HG03095 (cell line): Measurements from ENCODE around the gene PASK.

ENCODE experiments used
- ATAC-seq: cut with Tn5 transposase; IDR thresholded peaks from one replicate; pipeline ENCODE4 v1.9.1; 2021; ENCODE audit warnings: moderate library complexity; ENCODE audit not compliant: unreplicated experiment

PASK gene

DNA sequence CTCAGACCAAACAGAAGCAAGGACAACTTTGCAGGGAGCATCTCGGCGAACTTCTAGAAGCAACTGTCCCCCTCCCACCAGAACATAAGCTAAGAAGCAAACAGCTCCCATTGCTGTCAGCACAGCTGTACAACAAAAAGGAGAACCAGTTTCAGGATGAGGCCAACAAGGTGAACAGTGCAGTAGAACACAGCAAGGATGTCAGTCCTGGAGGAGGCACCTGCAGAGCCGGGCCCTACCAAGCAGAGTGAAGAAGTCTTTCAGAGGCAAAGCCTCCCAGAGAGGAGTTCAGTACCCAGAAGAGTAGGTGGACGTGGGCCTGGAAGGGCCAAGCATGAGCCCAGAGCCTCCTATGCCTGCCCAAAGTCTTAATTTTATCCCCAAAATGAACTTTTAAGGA lies 1.0 kb downstream of the PASK start:
- no peak for ATAC-seq

DNA sequence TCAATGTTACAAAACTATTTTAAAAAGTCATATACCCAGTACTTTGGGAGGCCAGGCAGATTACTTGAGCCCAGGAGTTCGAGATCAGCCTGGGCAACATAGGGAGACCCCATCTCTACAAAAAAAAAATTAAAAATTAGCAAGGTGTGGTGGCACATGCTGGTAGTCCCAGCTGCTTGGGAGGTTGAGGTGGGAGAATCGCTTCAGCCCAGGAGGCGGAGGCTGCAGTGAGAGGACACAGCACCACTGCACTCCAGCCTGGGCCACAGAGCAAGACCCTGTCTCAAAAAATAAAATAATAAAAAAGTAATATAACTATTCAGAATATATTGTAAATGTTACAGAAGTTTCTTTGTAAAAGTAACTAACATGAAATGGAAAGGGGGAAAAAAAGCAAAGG lies 1.9 kb downstream of the PASK start:
- no peak for ATAC-seq

DNA sequence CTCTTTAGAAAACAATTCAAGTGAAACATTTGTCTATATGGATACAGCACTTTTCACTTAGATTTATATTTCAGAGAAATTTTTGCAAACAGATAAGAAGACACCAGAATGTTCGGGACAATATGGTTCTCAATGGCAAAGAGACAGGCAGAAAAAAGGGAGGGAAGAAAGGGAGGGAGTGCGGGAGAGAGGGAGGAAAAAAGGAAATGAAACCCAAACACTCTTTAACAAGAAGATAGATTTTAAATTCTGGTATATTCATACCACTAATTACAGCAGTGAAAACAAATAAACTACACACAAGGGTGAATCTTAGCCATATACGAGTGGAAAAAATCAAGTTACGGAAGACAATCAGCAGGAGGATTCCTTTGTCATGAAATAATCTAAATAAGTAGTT lies 3.0 kb downstream of the PASK start:
- ATAC-seq, result no peak

GRCh38 chr2:241142593-241142992 lies 6.7 kb downstream of the PASK start:
- ATAC-seq, result no peak

GRCh38 chr2:241142063-241142462 lies 7.2 kb downstream of the PASK start:
- no peak for ATAC-seq

- no peak for ATAC-seq
Measured at GRCh38 chr2:241141214-241141770, 8.0 kb downstream of the PASK start.

DNA sequence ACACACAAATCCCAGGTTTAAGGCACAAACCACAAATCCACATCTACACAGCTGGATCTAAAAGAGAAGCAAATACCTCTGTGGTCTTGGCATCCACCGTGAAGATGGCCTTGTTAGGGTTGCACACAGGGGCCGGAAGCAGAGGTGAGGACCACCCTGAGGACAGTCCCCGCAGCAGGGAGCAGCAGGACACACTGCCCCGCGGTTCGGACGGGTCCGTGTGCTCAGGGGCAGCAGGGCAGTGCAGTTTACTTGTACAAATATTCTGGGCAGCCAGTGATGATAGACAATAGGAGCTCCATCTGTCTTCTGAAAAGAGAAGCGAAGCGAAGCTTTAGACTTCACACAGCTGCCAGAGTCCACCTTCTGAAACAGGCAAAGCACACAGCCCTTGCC lies 8.8 kb downstream of the PASK start:
- ATAC-seq, result no peak

GRCh38 chr2:241139531-241140444 lies 9.5 kb downstream of the PASK start:
- no peak for ATAC-seq

DNA sequence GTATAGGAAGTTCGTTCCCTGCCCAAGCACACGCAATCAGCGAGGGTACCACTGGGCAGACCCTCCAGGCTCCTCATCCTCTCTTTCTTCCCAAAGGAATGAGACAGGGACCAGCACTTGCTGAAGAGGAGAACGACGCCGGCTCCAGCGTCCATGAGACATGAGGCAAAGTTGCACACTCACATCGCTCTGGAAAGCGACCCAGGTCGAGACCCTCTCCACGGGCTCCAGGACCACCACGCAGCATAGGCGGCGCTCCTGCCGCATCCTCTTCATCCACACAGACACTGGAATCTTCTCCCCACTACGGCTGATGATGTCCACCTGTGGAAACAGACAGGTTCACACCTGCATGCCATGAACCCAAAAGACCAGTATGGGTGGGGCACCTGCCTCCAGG lies 10.8 kb downstream of the PASK start:
- ATAC-seq, result no peak

GRCh38 chr2:241137276-241138190 lies 11.7 kb downstream of the PASK start:
- no peak for ATAC-seq

GRCh38 chr2:241136661-241137260 lies 12.5 kb downstream of the PASK start:
- ATAC-seq, result no peak

DNA sequence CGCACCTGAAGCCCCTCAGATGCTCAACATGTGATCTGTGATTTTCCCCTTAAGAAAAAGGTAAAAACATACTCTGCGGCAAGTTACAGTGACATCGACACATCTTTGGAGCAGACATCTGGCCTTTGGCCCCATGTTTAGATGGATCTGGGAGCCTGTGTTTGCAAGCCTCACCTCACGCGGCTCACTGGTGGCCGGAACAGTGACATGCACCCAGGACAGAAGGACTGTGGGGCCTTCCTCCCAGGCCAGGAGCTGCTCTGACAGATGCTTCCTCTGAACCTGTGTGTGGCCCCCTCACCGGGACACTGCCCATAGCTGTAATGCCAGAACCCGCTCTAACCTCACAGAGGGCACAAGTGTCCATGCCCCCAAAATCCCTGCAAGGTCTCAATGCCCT lies 13.1 kb downstream of the PASK start:
- no peak for ATAC-seq

- ATAC-seq, result no peak
Measured at GRCh38 chr2:241135737-241136136, 13.5 kb downstream of the PASK start.

DNA sequence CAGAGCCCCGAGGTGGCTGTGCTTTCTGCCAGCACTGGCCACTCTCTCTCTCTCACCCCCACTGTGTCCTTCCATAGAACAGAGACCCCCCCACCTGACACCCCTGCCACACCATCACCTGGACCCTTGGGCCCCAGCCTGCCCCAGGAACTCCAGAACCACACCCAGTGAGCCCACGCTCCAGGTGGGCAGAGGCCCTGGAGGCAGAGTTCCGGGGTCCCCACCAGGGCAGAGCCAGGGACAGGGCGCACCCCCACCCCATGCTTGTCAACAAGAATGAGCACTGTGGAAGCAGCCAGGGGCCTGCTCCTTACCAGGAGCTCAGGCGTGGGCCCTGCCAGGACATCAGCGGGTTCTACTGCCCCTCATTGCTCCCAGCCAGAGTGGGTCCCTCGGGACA lies 14.6 kb downstream of the PASK start:
- ATAC-seq, result no peak

- no peak for ATAC-seq
Measured at GRCh38 chr2:241133436-241133820, 15.8 kb downstream of the PASK start.

DNA sequence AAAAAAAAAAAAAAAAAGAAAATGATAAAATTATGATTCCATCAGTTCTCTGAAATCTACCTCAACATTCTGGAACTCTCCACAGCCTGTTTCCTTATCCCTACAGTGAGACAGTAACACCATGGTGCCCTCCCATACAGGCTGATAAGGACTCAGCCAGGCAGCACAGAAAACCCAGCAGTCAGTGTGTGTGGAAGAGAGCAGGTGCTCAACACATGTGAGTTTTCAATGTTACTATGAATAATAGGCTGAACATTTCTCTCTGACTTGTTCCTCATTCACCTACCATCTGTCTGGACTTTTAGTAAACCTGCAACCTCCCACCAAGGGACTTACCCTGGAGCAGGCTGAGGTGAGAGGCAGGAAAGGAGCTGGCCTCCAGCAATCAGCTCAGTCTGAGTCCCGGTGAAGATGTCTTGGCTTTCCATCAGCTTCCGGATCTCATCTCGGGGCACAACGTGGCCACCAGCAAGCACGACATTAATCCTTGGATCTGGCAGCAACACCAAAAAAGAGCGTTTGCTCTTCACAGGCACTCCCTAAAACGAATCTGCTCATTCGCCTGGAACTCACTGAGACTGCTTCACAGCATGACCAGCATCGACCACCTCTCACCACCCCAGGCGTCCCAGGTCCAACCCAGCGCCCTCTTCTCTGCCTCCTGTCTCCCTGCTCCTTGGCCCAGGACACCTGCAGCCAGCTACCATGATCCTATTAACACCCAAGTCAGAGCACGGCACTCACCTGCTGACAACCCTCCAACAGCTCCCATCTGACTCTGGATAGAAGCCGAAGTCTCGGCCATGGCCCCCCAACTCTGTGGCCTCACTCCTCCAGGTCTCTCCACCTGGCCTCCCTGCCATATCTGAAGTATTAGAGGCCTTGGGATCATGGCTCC lies 16.5 kb downstream of the PASK start:
- no peak for ATAC-seq

DNA sequence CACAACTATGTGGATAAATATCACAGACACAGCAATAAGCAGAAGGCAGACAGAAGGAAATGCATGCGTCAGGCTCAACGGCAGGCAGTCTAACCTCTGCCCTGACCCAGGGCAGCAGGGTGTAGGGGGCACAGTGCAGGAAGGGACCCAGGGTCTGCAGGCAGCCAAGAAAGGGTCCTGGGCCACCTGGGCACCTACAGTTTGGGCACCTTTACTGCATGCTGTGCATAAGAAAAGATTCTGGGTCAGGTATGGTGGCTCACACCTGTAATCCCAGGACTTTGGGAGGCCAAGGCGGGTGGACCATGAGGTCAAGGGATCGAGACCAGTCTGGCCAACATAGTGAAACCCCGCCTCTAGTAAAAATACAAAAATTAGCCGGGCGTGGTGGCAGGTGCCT lies 17.7 kb downstream of the PASK start:
- ATAC-seq, result no peak

DNA sequence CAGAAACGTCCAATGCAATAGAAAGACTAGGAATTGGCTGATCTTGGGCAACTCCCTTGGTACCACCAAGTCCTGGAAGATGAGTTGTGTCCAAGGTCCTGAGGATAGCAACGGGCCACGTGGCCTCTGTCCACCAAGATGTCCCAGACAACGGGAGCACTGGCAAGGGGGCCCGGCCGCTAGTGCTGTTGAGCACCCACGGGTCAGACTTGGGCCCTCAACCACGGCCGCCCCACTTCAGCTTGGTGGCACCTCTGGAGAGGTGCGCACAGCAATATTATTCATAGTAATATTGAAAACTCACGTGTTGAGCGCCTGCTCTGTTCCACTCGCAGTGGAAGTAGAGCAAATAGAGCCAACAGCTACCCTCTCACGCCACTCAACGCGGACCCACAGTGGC lies 19.0 kb downstream of the PASK start:
- ATAC-seq, result no peak

- no peak for ATAC-seq
Measured at GRCh38 chr2:241129086-241129871, 20.0 kb downstream of the PASK start.
